A673 (cell line): ENCODE data around the gene ATRNL1. TPM values are rescaled to one million over a fixed set of nuclear protein-coding genes. Genes with fewer than 3 reads are reported as not detected.

Experiments
- BruUV-seq: library from RNA; stranded (reverse); fragments of 400-500 nt; replicated peaks from 2 replicates; lab custom pipeline; 2021; lab: Mats Ljungman, UMichigan
- CTCF ChIA-PET: fragments of 300-600 bp; sonication (Branson Sonifier 250); formaldehyde crosslinking; loops from one replicate; lab custom pipeline; 2022; ENCODE audit warnings: antibody characterized with exemption; lab: Charles Lee
- POLR2A ChIA-PET: fragments of 300-600 bp; sonication (Branson Sonifier 250); formaldehyde crosslinking; loops from one replicate; lab custom pipeline; 2022; ENCODE audit warnings: antibody characterized with exemption; ENCODE audit not compliant: low non-redundant PET; lab: Charles Lee
- DNase-seq: peaks from one replicate; pipeline ENCODE4 v3.0.0-alpha.2; 2015; ENCODE audit warnings: low spot score
- H3K27ac ChIP-seq: fragments of 200-600 bp; sonication (generic); 2 replicates; pipeline ENCODE4 v1.5.1; 2016; ENCODE audit warnings: mixed run types, low read depth, mild to moderate bottlenecking, mixed read lengths, antibody characterized with exemption, low read length; ENCODE audit not compliant: poor library complexity, severe bottlenecking
- H3K27me3 ChIP-seq: fragments of 200-600 bp; sonication (generic); replicated peaks from 2 replicates; pipeline ENCODE4 v1.6.1; 2017; ENCODE audit warnings: mixed run types, low read depth, mild to moderate bottlenecking, mixed read lengths, antibody characterized with exemption, low read length; ENCODE audit not compliant: insufficient read depth, poor library complexity
- H3K36me3 ChIP-seq: fragments of 200-600 bp; sonication (generic); 2 replicates; pipeline ENCODE4 v1.6.1; 2016; ENCODE audit warnings: mixed run types, mild to moderate bottlenecking, mixed read lengths, antibody characterized with exemption, low read length; ENCODE audit not compliant: insufficient read depth, poor library complexity, severe bottlenecking
- H3K4me1 ChIP-seq: fragments of 200-600 bp; sonication (generic); 2 replicates; pipeline ENCODE4 v1.6.1; 2017; ENCODE audit warnings: mixed run types, mild to moderate bottlenecking, mixed read lengths, antibody characterized with exemption, low read length; ENCODE audit not compliant: insufficient read depth, poor library complexity, severe bottlenecking
- H3K4me3 ChIP-seq: fragments of 200-600 bp; sonication (generic); 2 replicates; pipeline ENCODE4 v1.5.1; 2016; ENCODE audit warnings: low read depth, mixed run types, mild to moderate bottlenecking, mixed read lengths, low read length; ENCODE audit not compliant: poor library complexity, severe bottlenecking
- H3K9me3 ChIP-seq: fragments of 200-600 bp; sonication (generic); 2 replicates; pipeline ENCODE4 v1.6.1; 2016; ENCODE audit warnings: mixed run types, low read depth, mild to moderate bottlenecking, mixed read lengths, antibody characterized with exemption, low read length; ENCODE audit not compliant: poor library complexity, severe bottlenecking
- CTCF ChIP-seq: fragments of 300-800, 200-600 bp; sonication (generic); conservative IDR thresholded peaks from 2 replicates; pipeline ENCODE4 v1.5.1; 2017; ENCODE audit warnings: low read depth, mild to moderate bottlenecking, antibody characterized with exemption, low read length, moderate library complexity, mixed read lengths
- EZH2 ChIP-seq: fragments of 200-600 bp; sonication (generic); IDR thresholded peaks from 2 replicates; pipeline ENCODE4 v1.6.1; 2017; ENCODE audit warnings: borderline replicate concordance, low read depth, mild to moderate bottlenecking, mixed read lengths, antibody characterized with exemption, low read length; ENCODE audit not compliant: poor library complexity, severe bottlenecking
- intact Hi-C: fragments of 100-400 bp; cut with micrococcal nuclease; formaldehyde crosslinking; loops from one replicate; pipeline ENCODE4 v1.10.0; 2022; ENCODE audit not compliant: unreplicated experiment
- total RNA-seq: library from RNA; stranded (reverse); gene quantifications from 2 replicates; pipeline ENCODE4 v1.2.3, GENCODE V29; 2021

The ATRNL1 gene
- total RNA-seq, 1 experiment from 2014 or later, result 3.0 TPM

- ChIA-PET POLR2A (no interaction called here), CTCF (no interaction called here)
- Histone ChIP-seq H3K36me3 (no peaks in the 10 kb centered on the region), H3K9me3 (no peaks in the 10 kb centered on the region), H3K4me3 (no peak overlapping the region), H3K27ac (no peak overlapping the region), H3K4me1 (peaks cover under 1% of the 10 kb centered on the region), H3K27me3 (no peaks in the 10 kb centered on the region)
- TF ChIP-seq EZH2 (no peak), CTCF (no peak)
- BruUV-seq, result no TSS peak
- DNase-seq, result no peak
- intact Hi-C loops, result no loop called here
Observed at GRCh38 chr10:115860182-115861107, 767.3 kb downstream of the ATRNL1 start.

GRCh38 chr10:115861455-115861854 lies 768.3 kb downstream of the ATRNL1 start:
- CTCF ChIA-PET, result no interaction called here
- intact Hi-C loops, result no loop called here

GRCh38 chr10:115861864-115862263 lies 768.7 kb downstream of the ATRNL1 start:
- H3K4me3 ChIP-seq, result no peak overlapping the region
- peaks cover 12% of the 10 kb centered on the region for H3K4me1 ChIP-seq
- no peaks in the 10 kb centered on the region for H3K9me3 ChIP-seq
- no peak overlapping the region for H3K27ac ChIP-seq
- no peak for DNase-seq
- no TSS peak for BruUV-seq
- no peak for TF ChIP-seq EZH2
- TF ChIP-seq CTCF, result no peak
- H3K27me3 ChIP-seq, result no peaks in the 10 kb centered on the region
- CTCF ChIA-PET, result no interaction called here
- POLR2A ChIA-PET, result no interaction called here
- intact Hi-C loops, result no loop called here
- no peaks in the 10 kb centered on the region for H3K36me3 ChIP-seq

More at GRCh38 chr10:115861455-115861854, 768.3 kb downstream of the ATRNL1 start:
- no peak overlapping the region for H3K27ac ChIP-seq
- peaks cover 10% of the 10 kb centered on the region for H3K4me1 ChIP-seq
- no TSS peak for BruUV-seq
- no peak for DNase-seq
- no peaks in the 10 kb centered on the region for H3K27me3 ChIP-seq
- H3K9me3 ChIP-seq, result no peaks in the 10 kb centered on the region
- H3K4me3 ChIP-seq, result no peak overlapping the region
- POLR2A ChIA-PET, result no interaction called here
- no peak for TF ChIP-seq CTCF
- no peak for TF ChIP-seq EZH2
- H3K36me3 ChIP-seq, result no peaks in the 10 kb centered on the region
